ENCODE measurements around the gene CIAO3.

DNA sequence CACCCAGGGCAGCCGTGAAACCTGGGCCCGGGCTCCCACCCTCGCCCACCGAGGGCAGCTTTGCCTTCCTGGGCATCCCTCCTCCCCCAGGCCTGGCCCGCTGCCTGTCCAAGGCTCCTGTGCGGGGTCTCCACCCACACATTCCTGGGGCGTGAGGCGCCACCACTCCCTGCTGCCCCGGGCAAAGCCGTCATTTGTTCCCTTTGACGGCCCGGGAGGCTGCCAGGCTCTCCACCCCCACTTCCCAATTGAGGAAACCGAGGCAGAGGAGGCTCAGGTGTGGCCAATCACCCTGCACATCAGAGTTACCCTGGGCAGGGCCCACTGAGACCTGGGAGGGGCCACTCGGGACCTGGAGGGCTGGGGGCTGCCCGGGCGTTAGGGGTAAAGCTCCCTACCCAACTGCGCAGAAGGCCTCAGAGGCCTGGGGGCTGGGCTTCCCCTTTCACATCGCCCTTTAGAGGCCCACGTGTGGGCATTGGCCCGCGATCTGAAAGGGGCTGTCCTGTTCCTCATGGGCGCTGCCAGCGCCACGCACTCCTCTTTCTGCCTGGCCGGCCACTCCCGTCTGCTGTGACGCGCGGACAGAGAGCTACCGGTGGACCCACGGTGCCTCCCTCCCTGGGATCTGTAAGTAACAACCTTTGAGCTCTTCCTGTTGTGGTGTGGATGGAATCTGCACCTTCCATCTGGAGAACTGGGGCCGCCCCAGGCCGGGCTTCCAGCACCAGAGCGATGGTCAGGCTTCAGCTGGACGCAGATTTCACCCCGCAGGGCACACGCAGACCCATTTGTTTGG lies 19.9 kb upstream of the CIAO3 start, which contains the start of gene MSLN:
- TF ChIP-seq, protein P1, sequence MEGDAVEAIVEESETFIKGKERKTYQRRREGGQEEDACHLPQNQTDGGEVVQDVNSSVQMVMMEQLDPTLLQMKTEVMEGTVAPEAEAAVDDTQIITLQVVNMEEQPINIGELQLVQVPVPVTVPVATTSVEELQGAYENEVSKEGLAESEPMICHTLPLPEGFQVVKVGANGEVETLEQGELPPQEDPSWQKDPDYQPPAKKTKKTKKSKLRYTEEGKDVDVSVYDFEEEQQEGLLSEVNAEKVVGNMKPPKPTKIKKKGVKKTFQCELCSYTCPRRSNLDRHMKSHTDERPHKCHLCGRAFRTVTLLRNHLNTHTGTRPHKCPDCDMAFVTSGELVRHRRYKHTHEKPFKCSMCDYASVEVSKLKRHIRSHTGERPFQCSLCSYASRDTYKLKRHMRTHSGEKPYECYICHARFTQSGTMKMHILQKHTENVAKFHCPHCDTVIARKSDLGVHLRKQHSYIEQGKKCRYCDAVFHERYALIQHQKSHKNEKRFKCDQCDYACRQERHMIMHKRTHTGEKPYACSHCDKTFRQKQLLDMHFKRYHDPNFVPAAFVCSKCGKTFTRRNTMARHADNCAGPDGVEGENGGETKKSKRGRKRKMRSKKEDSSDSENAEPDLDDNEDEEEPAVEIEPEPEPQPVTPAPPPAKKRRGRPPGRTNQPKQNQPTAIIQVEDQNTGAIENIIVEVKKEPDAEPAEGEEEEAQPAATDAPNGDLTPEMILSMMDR (IDR thresholded peaks at IDR 0.05) = no peak
- TF ChIP-seq POLR2AphosphoS5 (IDR thresholded peaks at IDR 0.05) (no peak), POLR2A (IDR thresholded peaks at IDR 0.05) (no peak), EP300 (IDR thresholded peaks at IDR 0.05) (no peak)

Data from upper lobe of left lung (tissue), 4 donors.